GM18520 (cell line): Measurements from ENCODE around the gene TMEM200C.
"Not testable (repeated sequence)": the region's sequence is repeated elsewhere in the genome, so short reads cannot be mapped to it uniquely, and the experiment has no call there.

ENCODE experiments used
- ATAC-seq: cut with Tn5 transposase; IDR thresholded peaks from one replicate; pipeline ENCODE4 v1.9.1; 2021; ENCODE audit not compliant: unreplicated experiment

The TMEM200C gene

GRCh38 chr18:5892823-5893431 is 2.4 kb downstream of the TMEM200C start:
- no peak for ATAC-seq

GRCh38 chr18:5891854-5892215 is 3.5 kb downstream of the TMEM200C start:
- ATAC-seq: no peak

DNA sequence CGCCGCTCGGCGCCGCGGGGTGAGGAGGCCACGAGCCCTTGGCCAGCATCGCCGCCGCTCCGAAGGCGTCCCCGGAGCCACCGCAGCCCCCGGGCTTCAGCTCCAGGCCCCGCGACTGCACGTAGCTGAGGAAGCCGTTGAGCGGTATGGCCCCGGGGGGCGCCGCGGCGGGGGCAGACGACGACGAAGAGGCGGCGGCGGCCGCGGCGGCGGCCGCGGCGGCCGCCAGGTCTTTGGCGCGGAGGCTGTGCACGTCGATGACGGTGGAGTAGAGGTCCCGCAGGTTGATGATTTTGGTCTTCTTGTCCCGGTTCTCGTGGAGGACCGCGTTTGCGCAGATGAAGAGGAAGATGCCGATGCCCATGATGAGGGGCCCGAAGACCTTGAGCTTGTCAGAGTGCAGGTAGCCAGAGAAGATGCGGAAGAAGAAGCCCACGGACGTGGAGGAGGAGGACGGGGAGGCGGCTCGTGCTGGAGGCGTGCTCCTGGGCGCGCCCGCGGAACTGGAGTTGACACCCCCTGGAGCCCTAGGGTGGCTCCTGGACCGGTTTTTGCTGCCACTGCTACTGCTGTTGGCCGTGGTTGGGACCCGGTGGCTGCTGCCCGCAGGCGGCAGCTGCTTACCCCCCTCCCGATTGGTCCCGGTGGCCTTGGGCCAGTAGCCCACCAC is 4.0 kb downstream of the TMEM200C start:
- ATAC-seq: no peak

GRCh38 chr18:5890331-5891183 is 4.8 kb downstream of the TMEM200C start:
- peak; percentile 66 for ATAC-seq

- no peak for ATAC-seq
Observed at GRCh38 chr18:5885361-5885760, 10.0 kb downstream of the TMEM200C start.

- ATAC-seq: peak; percentile 33
Observed at GRCh38 chr18:5884375-5884774, 10.9 kb downstream of the TMEM200C start.

DNA sequence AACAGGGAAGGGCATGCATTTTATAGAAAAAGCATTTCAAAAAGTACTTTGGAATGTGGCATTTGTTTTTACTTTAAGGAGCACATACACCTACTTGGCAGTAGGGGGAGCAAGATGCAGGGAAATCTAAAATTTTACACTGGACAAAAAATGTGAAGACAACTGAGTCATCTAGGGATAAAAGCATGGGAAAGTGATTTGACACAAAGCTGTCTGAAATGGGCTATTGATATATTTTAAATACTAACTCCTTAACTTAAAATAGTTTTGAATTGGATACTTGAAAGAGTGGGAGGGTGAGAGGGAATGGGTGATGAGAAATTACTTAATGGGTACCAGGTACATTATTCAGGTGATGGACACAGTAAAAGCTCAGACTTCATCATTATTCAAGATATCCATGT is 15.8 kb downstream of the TMEM200C start:
- ATAC-seq: no peak

DNA sequence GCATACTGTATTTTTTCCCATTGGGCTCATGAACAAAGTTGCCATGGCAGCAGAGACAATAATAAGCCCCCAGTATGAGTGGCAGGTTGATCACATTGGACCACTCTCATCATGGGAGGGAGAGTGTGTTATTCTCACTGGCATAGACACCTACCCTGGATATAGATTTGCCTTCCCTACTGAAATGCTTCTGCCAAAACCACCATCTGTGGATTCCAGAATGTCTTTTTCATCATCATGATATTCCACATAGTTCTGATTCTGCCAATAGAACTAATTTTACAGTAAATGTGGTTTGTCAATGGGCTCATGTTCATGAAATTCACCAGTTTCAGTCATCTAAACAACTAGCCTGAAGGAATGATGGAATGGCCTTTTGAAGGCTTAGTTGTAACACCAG is 18.4 kb downstream of the TMEM200C start:
- ATAC-seq: no peak

- ATAC-seq: no peak
Observed at GRCh38 chr18:5874336-5874735, 21.0 kb downstream of the TMEM200C start.

GRCh38 chr18:5872886-5873285 is 22.4 kb downstream of the TMEM200C start:
- no peak for ATAC-seq

GRCh38 chr18:5871426-5871825 is 23.9 kb downstream of the TMEM200C start:
- ATAC-seq: no peak

- ATAC-seq: no peak
Observed at GRCh38 chr18:5868218-5868854, 27.0 kb downstream of the TMEM200C start.

GRCh38 chr18:5865521-5865920 is 29.8 kb downstream of the TMEM200C start:
- ATAC-seq: no peak

DNA sequence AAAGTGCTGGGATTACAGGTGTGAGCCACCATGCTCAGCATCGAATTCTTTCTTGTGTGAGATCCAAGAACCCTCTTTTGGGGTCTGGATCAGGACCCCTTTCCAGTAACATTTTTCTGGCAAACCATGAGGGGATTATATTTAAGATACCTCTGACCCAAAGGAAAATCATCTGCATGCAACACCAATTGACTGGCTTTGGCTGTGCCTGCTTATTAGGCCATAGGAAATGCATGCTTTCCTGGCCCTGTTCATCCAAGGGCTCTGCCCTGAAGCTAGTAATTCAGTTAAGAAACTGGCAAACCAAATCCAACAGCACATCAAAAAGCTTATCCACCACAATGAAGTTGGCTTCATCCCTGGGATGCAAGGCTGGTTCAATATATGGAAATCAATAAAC is 33.2 kb downstream of the TMEM200C start:
- ATAC-seq: not testable (repeated sequence)

GRCh38 chr18:5857180-5857579 is 38.1 kb downstream of the TMEM200C start:
- ATAC-seq: no peak

- ATAC-seq: no peak
Observed at GRCh38 chr18:5853253-5853652, 42.1 kb downstream of the TMEM200C start.

GRCh38 chr18:5851998-5852397 is 43.3 kb downstream of the TMEM200C start:
- no peak for ATAC-seq

DNA sequence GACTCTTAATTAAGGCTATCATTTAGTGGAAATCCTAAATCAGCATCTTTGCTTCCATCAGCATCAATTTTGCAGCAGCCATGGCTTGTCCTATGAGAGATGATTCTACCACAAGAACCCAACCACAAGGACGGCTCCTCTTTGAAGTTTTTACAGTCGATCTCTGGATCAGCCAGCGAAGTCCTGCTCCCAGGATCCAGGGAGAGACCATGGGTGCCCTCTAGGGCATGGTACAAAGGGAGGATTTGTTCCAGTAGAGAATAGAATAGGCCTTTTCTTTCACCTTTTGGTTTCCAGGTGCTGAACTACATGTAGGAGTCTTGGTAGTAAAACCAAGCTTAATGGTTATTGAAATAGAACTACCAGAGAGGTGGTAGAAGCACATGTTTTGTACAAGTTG is 52.7 kb downstream of the TMEM200C start:
- no peak for ATAC-seq

DNA sequence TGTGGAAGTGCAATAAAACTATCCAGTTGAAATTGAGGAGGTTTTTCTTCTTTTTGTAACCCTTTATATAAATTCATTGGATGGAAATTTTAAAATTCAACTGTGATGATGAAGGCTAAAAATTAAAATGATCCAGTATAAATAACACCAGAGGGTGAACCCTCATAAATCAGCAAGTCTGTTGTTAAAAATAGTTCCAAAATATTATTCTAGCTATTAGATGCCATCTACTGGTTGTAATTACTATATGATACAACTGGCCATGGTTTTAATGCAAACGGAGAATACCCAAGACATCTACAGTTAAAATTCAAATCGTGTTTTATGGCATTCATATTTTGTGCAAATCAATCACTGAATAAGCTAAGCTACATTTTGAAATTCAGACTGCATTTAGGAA is 53.8 kb downstream of the TMEM200C start:
- no peak for ATAC-seq

GRCh38 chr18:5840547-5840946 is 54.8 kb downstream of the TMEM200C start:
- ATAC-seq: no peak

- no peak for ATAC-seq
Observed at GRCh38 chr18:5840025-5840424, 55.3 kb downstream of the TMEM200C start.

- ATAC-seq: no peak
Observed at GRCh38 chr18:5839102-5839501, 56.2 kb downstream of the TMEM200C start.
